Colonic mucosa (tissue), 4 donors: ENCODE measurements around the gene RNF14. TPM values are rescaled to one million over a fixed set of nuclear protein-coding genes. Genes with fewer than 3 reads are reported as not detected.
A peak's percentile ranks its signal among the peaks of the same experiment; 100 is the strongest.
"Not testable (repeated sequence)": the region's sequence is repeated elsewhere in the genome, so short reads cannot be mapped to it uniquely, and the experiment has no call there.

ENCODE experiments used
- DNase-seq: peaks from one replicate; pipeline ENCODE4 v3.0.0-alpha.2; 2020
- H3K27ac ChIP-seq: fragments of 200-600 bp; one replicate; pipeline ENCODE4 v1.8.0; 2021
- H3K27me3 ChIP-seq: fragments of 200-600 bp; one replicate; pipeline ENCODE4 v1.8.0; 2021
- H3K36me3 ChIP-seq: fragments of 200-600 bp; one replicate; pipeline ENCODE4 v1.8.0; 2021
- H3K4me1 ChIP-seq: fragments of 200-600 bp; one replicate; pipeline ENCODE4 v1.8.0; 2021; ENCODE audit warnings: mild to moderate bottlenecking
- H3K4me3 ChIP-seq: fragments of 200-600 bp; one replicate; pipeline ENCODE4 v1.8.0; 2021
- H3K9ac ChIP-seq, 2 donors: one replicate each; pipeline ENCODE4 v1.7.0; 2013; ENCODE audit warnings: control low read depth in 2 of 2, low read depth in 2 of 2, low read length in 2 of 2
- H3K9me3 ChIP-seq: fragments of 200-600 bp; one replicate; pipeline ENCODE4 v1.8.0; 2021
- CTCF ChIP-seq: fragments of 200-600 bp; IDR thresholded peaks from one replicate; pipeline ENCODE4 v1.8.0; 2022; ENCODE audit warnings: antibody characterized with exemption, mild to moderate bottlenecking
- intact Hi-C: fragments of 100-400 bp; cut with DNase I; formaldehyde crosslinking; loops from one replicate; pipeline ENCODE4 v1.14.1; 2022
- total RNA-seq, 2 donors: library from RNA; stranded (reverse); fragmentation: NEBNext Ultra II Directional in 1 of 2; extraction: Animal tissue kit (Norgen Biotek cat#: 25700) in 1 of 2; gene quantifications; one replicate each; pipeline ENCODE4 v1.2.1, GENCODE V29; 2021
- donor health status: healthy.
- donor health status: DM: no; HTN: no; CAD: no.
- donor health status: DM: no; HTN: no; CAD: no.

Gene RNF14
- 10 to 100 TPM; 49.4 to 69.8 TPM for total RNA-seq

GRCh38 chr5:141968914-141969608 lies at the start of gene RNF14:
RNF14 (plus strand) TSS chr5:141969105; CDS start chr5:141973589, 4,484 bp downstream.
- no peaks in the 10 kb centered on the region for H3K9me3 ChIP-seq
- DNase-seq: peak; percentile 95
- H3K9ac ChIP-seq: peak within 1 kb of the TSS; percentile 98 to 100
- intact Hi-C loops: loop anchor here (10.0 kb wide), 1 partner anchor 154 kb away; no protein-coding TSS in a partner anchor
- H3K36me3 ChIP-seq: peaks cover 5% of the 10 kb centered on the region
- peaks cover 3% of the 10 kb centered on the region for H3K4me1 ChIP-seq
- peak; percentile 98 for TF ChIP-seq CTCF
- peak within 1 kb of the TSS; percentile 95 for H3K27ac ChIP-seq
- no peaks in the 10 kb centered on the region for H3K27me3 ChIP-seq
- peak within 1 kb of the TSS; percentile 62 for H3K4me3 ChIP-seq

- Histone ChIP-seq H3K27ac (no peak overlapping the region), H3K4me1 (peaks cover 14% of the 10 kb centered on the region), H3K36me3 (no peaks in the 10 kb centered on the region), H3K9me3 (no peaks in the 10 kb centered on the region), H3K27me3 (no peaks in the 10 kb centered on the region), H3K4me3 (no peak overlapping the region), H3K9ac (no peak overlapping the region)
- no peak for TF ChIP-seq CTCF
- intact Hi-C loops: no loop called here
- peak; percentile 58 for DNase-seq
These were observed 49.4 kb upstream of the RNF14 start for GRCh38 chr5:141919218-141920119.

- no peak for DNase-seq
- no peak for TF ChIP-seq CTCF
- Histone ChIP-seq H3K9me3 (no peaks in the 10 kb centered on the region), H3K36me3 (peaks cover 4% of the 10 kb centered on the region), H3K27ac (no peak overlapping the region), H3K9ac (no peak overlapping the region), H3K27me3 (no peaks in the 10 kb centered on the region), H3K4me3 (no peak overlapping the region), H3K4me1 (peaks cover 15% of the 10 kb centered on the region)
- intact Hi-C loops: no loop called here
These were observed 48.1 kb upstream of the RNF14 start for GRCh38 chr5:141920771-141921170.

- peak overlapping the region; percentile 54 for H3K4me3 ChIP-seq
- peaks cover 13% of the 10 kb centered on the region for H3K36me3 ChIP-seq
- intact Hi-C loops, DNase-seq, H3K9me3 ChIP-seq, H3K27me3 ChIP-seq, H3K4me1 ChIP-seq: not testable (repeated sequence)
- peak overlapping the region; percentile 78 to 99 for H3K9ac ChIP-seq
- H3K27ac ChIP-seq: peak overlapping the region; percentile 94
These were observed 46.0 kb upstream of the RNF14 start for GRCh38 chr5:141922827-141923447.

- Histone ChIP-seq H3K27me3 (no peaks in the 10 kb centered on the region), H3K4me1 (peaks cover 5% of the 10 kb centered on the region), H3K4me3 (peak within 1 kb of the TSS; percentile 54), H3K9ac (peak within 1 kb of the TSS; percentile 78 to 99), H3K27ac (peak within 1 kb of the TSS; percentile 94), H3K9me3 (no peaks in the 10 kb centered on the region), H3K36me3 (peaks cover 21% of the 10 kb centered on the region)
- DNase-seq: peak; percentile 96
- intact Hi-C loops: no loop called here
- TF ChIP-seq CTCF: no peak
These were observed 45.2 kb upstream of the RNF14 start, which contains the start of gene DELE1 for GRCh38 chr5:141923448-141924313. DELE1 (plus strand) TSS chr5:141923871; CDS start chr5:141923942, 71 bp downstream.
